ENCODE data around the gene ADTRP. TPM values are rescaled to one million over a fixed set of nuclear protein-coding genes. Genes with fewer than 3 reads are reported as not detected.
"Not testable (repeated sequence)": the region's sequence is repeated elsewhere in the genome, so short reads cannot be mapped to it uniquely, and the experiment has no call there.

The ADTRP gene
- total RNA-seq, 1 donor from 2014 or later, result not detected

DNA sequence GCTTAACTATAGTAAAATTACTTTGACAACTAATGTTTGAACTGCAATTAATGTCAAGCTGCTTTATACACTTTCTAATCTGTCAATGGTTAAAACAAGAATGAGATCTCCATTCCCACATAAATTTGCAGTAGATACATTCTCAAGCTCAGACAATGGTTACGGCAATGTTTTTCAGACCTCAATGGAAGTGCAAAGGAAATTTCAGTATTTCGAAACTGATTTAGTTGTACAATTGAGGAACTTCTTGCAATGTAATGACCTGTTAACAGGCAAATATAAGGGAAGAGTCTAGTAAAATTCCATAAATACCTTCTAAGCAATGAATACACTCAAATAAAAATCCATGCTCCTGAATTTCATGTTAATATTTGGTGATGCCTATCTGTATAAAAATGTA, 94.7 kb downstream of the ADTRP start:
- no peak for ATAC-seq (ENCODE audit: poor library complexity)
- intact Hi-C loops (cut with DNase I), result no loop called here
- no peak for DNase-seq

- no peak for DNase-seq
- ATAC-seq (ENCODE audit: poor library complexity), result no peak
- intact Hi-C loops (cut with DNase I), result no loop called here
Measured at GRCh38 chr6:11682561-11682975, 96.0 kb downstream of the ADTRP start.

GRCh38 chr6:11681770-11682169, 96.8 kb downstream of the ADTRP start:
- intact Hi-C loops (cut with DNase I), result no loop called here

DNA sequence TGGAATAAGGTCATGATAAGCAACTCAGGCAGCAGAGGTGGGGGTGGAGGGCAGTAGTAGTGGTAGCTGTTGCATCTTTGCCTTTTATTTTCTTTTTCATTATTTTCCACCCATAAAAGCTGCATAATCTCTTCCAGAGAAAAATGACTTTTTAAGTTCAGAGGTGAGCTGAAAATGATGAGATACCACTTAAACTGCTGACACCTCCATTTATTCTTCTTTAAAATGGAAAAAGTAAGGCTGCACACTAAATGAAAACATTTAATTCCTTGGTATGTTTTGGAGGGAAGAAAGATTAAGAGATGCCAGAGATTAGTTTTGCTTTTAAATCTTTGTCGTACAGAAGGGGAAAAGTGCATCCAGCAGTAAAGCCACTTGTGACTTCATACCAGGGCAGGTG, 97.2 kb downstream of the ADTRP start:
- intact Hi-C loops (cut with DNase I), result no loop called here
- DNase-seq (no peak), ATAC-seq (ENCODE audit: poor library complexity) (no peak)

More at GRCh38 chr6:11681770-11682169, 96.8 kb downstream of the ADTRP start:
- DNase-seq, result no peak
- no peak for ATAC-seq (ENCODE audit: poor library complexity)

- intact Hi-C loops (cut with DNase I); ATAC-seq (ENCODE audit: poor library complexity); DNase-seq: not testable (repeated sequence)
Measured at GRCh38 chr6:11680479-11680878, 98.1 kb downstream of the ADTRP start.

DNA sequence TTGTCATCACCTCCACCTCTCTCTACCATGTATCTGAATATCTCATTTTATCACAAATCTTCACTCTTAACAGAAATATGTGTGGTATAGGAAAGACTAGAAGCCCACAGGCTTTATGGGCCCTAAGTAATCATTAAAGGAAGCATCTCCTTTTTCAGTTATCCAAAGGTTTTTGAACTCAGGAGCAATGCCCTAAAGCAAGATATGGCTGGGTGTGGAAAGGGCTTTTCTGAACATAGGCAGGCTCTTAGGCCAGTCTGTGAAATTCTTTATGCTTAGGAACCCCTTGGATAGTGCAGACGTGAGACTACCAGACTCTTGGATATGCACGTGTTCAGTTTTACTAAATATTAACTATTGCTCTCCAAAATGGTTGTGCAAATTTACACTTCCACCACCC, 99.5 kb downstream of the ADTRP start:
- DNase-seq (no peak), ATAC-seq (ENCODE audit: poor library complexity) (no peak)
- intact Hi-C loops (cut with DNase I), result no loop called here

GRCh38 chr6:11675601-11676000, 103.0 kb downstream of the ADTRP start:
- DNase-seq (no peak), ATAC-seq (ENCODE audit: poor library complexity) (no peak)
- intact Hi-C loops (cut with DNase I), result no loop called here

DNA sequence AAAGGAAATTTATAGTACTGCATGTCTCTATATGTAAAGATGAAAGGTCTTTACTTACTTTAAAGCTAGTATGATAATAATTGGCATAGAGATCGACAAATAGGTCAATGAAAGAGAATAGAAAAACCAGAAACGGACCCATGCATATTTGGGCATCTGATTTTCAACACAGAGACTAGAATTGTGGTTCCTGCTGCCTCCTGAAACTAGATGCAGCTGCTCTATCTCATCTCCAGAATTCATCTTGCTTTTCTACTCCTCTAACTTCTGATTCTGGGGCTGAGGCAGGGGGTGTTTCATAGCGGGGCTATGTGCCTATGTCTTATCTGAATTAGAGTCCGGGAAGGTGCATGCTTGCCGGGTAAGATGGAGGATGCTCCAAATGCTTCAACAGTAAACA, 105.9 kb downstream of the ADTRP start:
- DNase-seq (no peak), ATAC-seq (ENCODE audit: poor library complexity) (no peak)
- intact Hi-C loops (cut with DNase I), result no loop called here

GRCh38 chr6:11672256-11672655, 106.3 kb downstream of the ADTRP start:
- ATAC-seq (ENCODE audit: poor library complexity) (no peak), DNase-seq (no peak)
- intact Hi-C loops (cut with DNase I), result no loop called here

- intact Hi-C loops (cut with DNase I), result no loop called here
- no peak for ATAC-seq (ENCODE audit: poor library complexity)
- DNase-seq, result no peak
Measured at GRCh38 chr6:11669696-11670095, 108.9 kb downstream of the ADTRP start.

DNA sequence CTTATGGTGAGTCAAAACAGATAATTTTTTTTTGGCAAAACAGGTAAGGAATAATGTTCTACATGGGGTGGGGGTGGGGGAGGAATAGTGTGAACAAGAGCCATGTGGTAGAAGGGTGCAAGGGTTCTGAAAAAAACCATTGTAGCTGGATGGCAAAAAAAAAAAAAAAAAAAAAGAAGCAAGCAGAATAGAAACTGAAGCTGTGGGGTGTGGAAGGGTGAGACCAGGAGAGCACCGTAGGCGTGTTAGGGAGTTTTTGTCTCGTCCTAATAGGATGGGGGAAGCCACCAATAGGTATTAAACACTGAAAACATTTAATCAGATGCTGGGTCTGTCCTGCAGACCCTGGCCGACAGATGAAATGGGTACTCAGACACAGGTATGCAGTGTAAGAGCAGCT, 110.1 kb downstream of the ADTRP start:
- intact Hi-C loops (cut with DNase I), result no loop called here
- DNase-seq, result no peak
- no peak for ATAC-seq (ENCODE audit: poor library complexity)

DNA sequence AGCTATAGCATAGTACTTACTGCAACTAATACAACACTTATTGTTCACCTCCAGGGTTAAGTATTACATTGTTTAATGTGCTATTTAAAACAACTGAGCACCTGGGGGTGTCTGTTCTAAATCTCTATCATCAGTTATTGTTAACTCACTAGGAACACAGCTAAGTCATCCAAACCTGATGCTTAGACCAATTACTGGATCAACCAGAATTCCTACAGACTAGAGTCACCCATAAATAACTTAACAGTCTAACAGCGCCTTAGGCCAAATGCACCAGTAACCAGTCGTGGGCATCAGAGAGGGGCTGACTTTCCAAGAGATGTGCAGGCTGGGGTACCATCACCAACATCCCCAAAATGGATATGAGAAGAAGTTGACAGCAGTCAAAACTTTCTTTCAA, 110.7 kb downstream of the ADTRP start:
- no peak for ATAC-seq (ENCODE audit: poor library complexity)
- no peak for DNase-seq
- intact Hi-C loops (cut with DNase I), result no loop called here

GRCh38 chr6:11665604-11666326, 112.8 kb downstream of the ADTRP start:
- intact Hi-C loops (cut with DNase I), result no loop called here
- ATAC-seq (ENCODE audit: poor library complexity), result no peak
- no peak for DNase-seq

Other genes with a start within 250 kb of the ADTRP start
- 4.5 TPM for gene TMEM170B, start 241.1 kb downstream of the ADTRP start, total RNA-seq
- 12.0 TPM for gene HIVEP1, start 233.5 kb upstream of the ADTRP start, total RNA-seq